M059J (cell line): Measurements from ENCODE around the gene BUD13. TPM values are rescaled to one million over a fixed set of nuclear protein-coding genes. Genes with fewer than 3 reads are reported as not detected.
"Not testable (repeated sequence)": the region's sequence is repeated elsewhere in the genome, so short reads cannot be mapped to it uniquely, and the experiment has no call there.

Source experiments
- DNase-seq: peaks from one replicate; pipeline ENCODE4 v3.0.0-alpha.2; 2012; ENCODE audit warnings: low read depth
- total RNA-seq: library from RNA; depleted of rRNA; stranded (reverse); fragments of >200 nt; shearing (Covaris generic); gene quantifications from 2 replicates; pipeline ENCODE4 v1.2.3, GENCODE V29; 2014

The BUD13 gene
- total RNA-seq, 1 experiment from 2014 or later: 26.4 TPM

- no peak for DNase-seq
Observed at GRCh38 chr11:116762132-116762531, 10.7 kb downstream of the BUD13 start.

- DNase-seq: not testable (repeated sequence)
Observed at GRCh38 chr11:116756044-116756443, 16.7 kb downstream of the BUD13 start.

- no peak for DNase-seq
Observed at GRCh38 chr11:116750070-116750718, 22.6 kb downstream of the BUD13 start.

- DNase-seq: no peak
Observed at GRCh38 chr11:116742104-116742503, 30.7 kb downstream of the BUD13 start.

GRCh38 chr11:116740741-116741140, 32.0 kb downstream of the BUD13 start:
- DNase-seq: no peak

- no peak for DNase-seq
Observed at GRCh38 chr11:116738975-116739374, 33.8 kb downstream of the BUD13 start.

GRCh38 chr11:116736763-116737162, 36.0 kb downstream of the BUD13 start:
- peak; percentile 41 for DNase-seq

- no peak for DNase-seq
Observed at GRCh38 chr11:116733969-116734508, 38.7 kb downstream of the BUD13 start.

GRCh38 chr11:116733043-116733755, 39.6 kb downstream of the BUD13 start:
- DNase-seq: no peak

GRCh38 chr11:116732271-116733042, 40.3 kb downstream of the BUD13 start:
- DNase-seq: peak; percentile 56

GRCh38 chr11:116731821-116732220, 41.0 kb downstream of the BUD13 start:
- no peak for DNase-seq

GRCh38 chr11:116731097-116731761, 41.6 kb downstream of the BUD13 start:
- peak; percentile 25 for DNase-seq

GRCh38 chr11:116730601-116731000, 42.2 kb downstream of the BUD13 start:
- no peak for DNase-seq

GRCh38 chr11:116730241-116730561, 42.6 kb downstream of the BUD13 start:
- no peak for DNase-seq

GRCh38 chr11:116729501-116730240, 43.1 kb downstream of the BUD13 start:
- no peak for DNase-seq

- DNase-seq: no peak
Observed at GRCh38 chr11:116727990-116728389, 44.8 kb downstream of the BUD13 start.

GRCh38 chr11:116725434-116726221, 47.2 kb downstream of the BUD13 start:
- DNase-seq: peak; percentile 35

- DNase-seq: no peak
Observed at GRCh38 chr11:116724813-116725212, 48.0 kb downstream of the BUD13 start.

- DNase-seq: no peak
Observed at GRCh38 chr11:116723511-116723910, 49.3 kb downstream of the BUD13 start.

- DNase-seq: no peak
Observed at GRCh38 chr11:116721988-116722387, 50.8 kb downstream of the BUD13 start.
